GM19463 (cell line): ENCODE results near the gene BMPR1B.
A peak's percentile ranks its signal among the peaks of the same experiment; 100 is the strongest.

Experiments
- ATAC-seq: cut with Tn5 transposase; IDR thresholded peaks from one replicate; pipeline ENCODE4 v1.9.1; 2021; ENCODE audit warnings: mild to moderate bottlenecking, moderate library complexity; ENCODE audit not compliant: unreplicated experiment

BMPR1B gene

GRCh38 chr4:94762326-94762725 lies 4.6 kb downstream of the BMPR1B start:
- ATAC-seq, result no peak

GRCh38 chr4:94763005-94763404 lies 5.2 kb downstream of the BMPR1B start:
- no peak for ATAC-seq

GRCh38 chr4:94763500-94763899 lies 5.7 kb downstream of the BMPR1B start:
- ATAC-seq, result no peak

- ATAC-seq, result no peak
Measured at GRCh38 chr4:94764069-94764468, 6.3 kb downstream of the BMPR1B start.

GRCh38 chr4:94765174-94765573 lies 7.4 kb downstream of the BMPR1B start:
- no peak for ATAC-seq

GRCh38 chr4:94765648-94766047 lies 7.9 kb downstream of the BMPR1B start:
- ATAC-seq, result no peak

GRCh38 chr4:94766856-94767255 lies 9.1 kb downstream of the BMPR1B start:
- ATAC-seq, result no peak

GRCh38 chr4:94767446-94767845 lies 9.7 kb downstream of the BMPR1B start:
- ATAC-seq, result no peak

- no peak for ATAC-seq
Measured at GRCh38 chr4:94782707-94783106, 25.0 kb downstream of the BMPR1B start.

- ATAC-seq, result no peak
Measured at GRCh38 chr4:94791701-94792100, 33.9 kb downstream of the BMPR1B start.

GRCh38 chr4:94798808-94799207 lies 41.1 kb downstream of the BMPR1B start:
- ATAC-seq, result no peak

- ATAC-seq, result no peak
Measured at GRCh38 chr4:94801016-94801415, 43.3 kb downstream of the BMPR1B start.

GRCh38 chr4:94802091-94802490 lies 44.3 kb downstream of the BMPR1B start:
- ATAC-seq, result no peak

- no peak for ATAC-seq
Measured at GRCh38 chr4:94803181-94803580, 45.4 kb downstream of the BMPR1B start.

- ATAC-seq, result no peak
Measured at GRCh38 chr4:94804650-94805049, 46.9 kb downstream of the BMPR1B start.

GRCh38 chr4:94806376-94806775 lies 48.6 kb downstream of the BMPR1B start:
- no peak for ATAC-seq

- no peak for ATAC-seq
Measured at GRCh38 chr4:94811643-94812042, 53.9 kb downstream of the BMPR1B start.

- no peak for ATAC-seq
Measured at GRCh38 chr4:94813221-94813620, 55.5 kb downstream of the BMPR1B start.

- ATAC-seq, result peak; percentile 69
Measured at GRCh38 chr4:94814237-94814636, 56.5 kb downstream of the BMPR1B start.

- no peak for ATAC-seq
Measured at GRCh38 chr4:94819371-94820168, 61.8 kb downstream of the BMPR1B start.

GRCh38 chr4:94826206-94826605 lies 68.5 kb downstream of the BMPR1B start:
- no peak for ATAC-seq

GRCh38 chr4:94827481-94828110 lies 69.8 kb downstream of the BMPR1B start:
- no peak for ATAC-seq

GRCh38 chr4:94828882-94829281 lies 71.1 kb downstream of the BMPR1B start:
- ATAC-seq, result no peak
